ENCODE results near the gene NLE1.
"Not testable (repeated sequence)": the region's sequence is repeated elsewhere in the genome, so short reads cannot be mapped to it uniquely, and the experiment has no call there.

The NLE1 gene

DNA sequence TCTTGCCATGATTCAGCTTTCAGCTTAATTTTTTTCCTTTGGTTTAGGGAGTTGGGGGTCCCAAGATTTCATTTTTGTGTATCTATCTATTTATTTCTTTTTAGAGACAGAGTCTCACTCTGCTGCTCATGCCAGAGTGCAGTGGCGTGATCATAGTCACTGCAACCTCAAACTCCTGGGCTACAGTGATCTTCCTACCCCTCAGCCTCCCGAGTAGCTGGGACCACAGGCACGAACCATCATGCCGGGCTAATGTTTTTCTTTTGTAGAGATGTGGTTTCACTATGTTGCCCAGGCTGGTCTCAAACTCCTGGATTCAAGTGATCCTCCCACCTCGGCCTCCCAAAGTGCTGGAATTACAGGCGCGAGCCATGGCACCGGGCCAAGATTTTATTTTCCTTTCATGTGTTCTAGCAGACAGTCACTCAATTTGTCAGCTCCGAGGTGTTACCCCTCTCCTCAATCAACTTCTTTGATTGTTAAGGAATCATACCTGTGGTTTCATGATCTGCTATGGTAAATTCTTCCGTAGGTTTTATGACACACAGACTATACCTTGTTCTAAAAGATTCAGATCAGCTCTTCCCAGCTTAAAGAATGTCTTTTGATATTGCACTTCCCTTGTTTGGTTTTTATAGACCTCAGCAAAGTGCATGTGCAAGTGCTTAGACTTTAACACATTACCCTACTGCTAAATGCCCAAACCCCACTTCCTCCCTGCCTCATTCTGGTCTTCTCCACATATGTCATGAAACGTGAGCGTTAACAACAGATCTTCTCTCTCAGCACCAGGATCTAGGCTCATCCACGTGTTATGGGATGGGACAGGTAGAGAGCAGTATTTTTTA, 18.5 kb upstream of the NLE1 start:
- TF ChIP-seq TAF1 (IDR thresholded peaks at IDR 0.05; ENCODE audit: borderline replicate concordance, low read depth, low read length) (no peak), POLR2AphosphoS5 (IDR thresholded peaks at IDR 0.05; ENCODE audit: low read depth, low read length) (no peak)
- DNase-seq (ENCODE audit: insufficient read length), result no peak
- no peak for FAIRE-seq

GRCh38 chr17:35159940-35160339, 17.8 kb upstream of the NLE1 start:
- TF ChIP-seq TAF1 (IDR thresholded peaks at IDR 0.05; ENCODE audit: borderline replicate concordance, low read depth, low read length), result no peak
- no peak for TF ChIP-seq POLR2A (IDR thresholded peaks at IDR 0.05; ENCODE audit: low read depth, low read length)
- no peak for TF ChIP-seq POLR2AphosphoS5 (IDR thresholded peaks at IDR 0.05; ENCODE audit: low read depth, low read length)
- DNase-seq (ENCODE audit: insufficient read length) (no peak), FAIRE-seq (no peak)

DNA sequence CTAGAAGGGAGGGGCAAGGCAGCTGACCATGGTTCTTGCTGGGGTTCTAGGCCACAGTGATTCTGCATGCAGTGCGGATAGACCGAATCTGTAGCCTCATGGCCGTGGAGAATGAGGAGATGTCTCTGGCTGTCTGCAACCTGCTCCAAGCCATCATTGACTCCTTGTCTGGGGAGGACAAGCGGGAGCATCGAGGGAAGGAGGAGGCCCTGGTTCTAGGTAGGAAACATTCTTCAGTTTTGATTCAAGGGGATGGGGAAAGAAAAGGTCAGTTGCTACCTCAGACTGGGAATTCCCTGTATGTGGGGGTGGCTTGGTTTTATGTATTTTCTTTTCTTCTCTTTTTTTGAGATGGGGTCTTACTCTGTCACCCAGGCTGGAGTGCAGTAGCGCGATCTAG, 13.1 kb upstream of the NLE1 start:
- no peak for TF ChIP-seq POLR2A (IDR thresholded peaks at IDR 0.05; ENCODE audit: low read depth, low read length)
- no peak for TF ChIP-seq POLR2AphosphoS5 (IDR thresholded peaks at IDR 0.05; ENCODE audit: low read depth, low read length)
- TF ChIP-seq TAF1 (IDR thresholded peaks at IDR 0.05; ENCODE audit: borderline replicate concordance, low read depth, low read length), result no peak
- FAIRE-seq (no peak), DNase-seq (ENCODE audit: insufficient read length) (no peak)

DNA sequence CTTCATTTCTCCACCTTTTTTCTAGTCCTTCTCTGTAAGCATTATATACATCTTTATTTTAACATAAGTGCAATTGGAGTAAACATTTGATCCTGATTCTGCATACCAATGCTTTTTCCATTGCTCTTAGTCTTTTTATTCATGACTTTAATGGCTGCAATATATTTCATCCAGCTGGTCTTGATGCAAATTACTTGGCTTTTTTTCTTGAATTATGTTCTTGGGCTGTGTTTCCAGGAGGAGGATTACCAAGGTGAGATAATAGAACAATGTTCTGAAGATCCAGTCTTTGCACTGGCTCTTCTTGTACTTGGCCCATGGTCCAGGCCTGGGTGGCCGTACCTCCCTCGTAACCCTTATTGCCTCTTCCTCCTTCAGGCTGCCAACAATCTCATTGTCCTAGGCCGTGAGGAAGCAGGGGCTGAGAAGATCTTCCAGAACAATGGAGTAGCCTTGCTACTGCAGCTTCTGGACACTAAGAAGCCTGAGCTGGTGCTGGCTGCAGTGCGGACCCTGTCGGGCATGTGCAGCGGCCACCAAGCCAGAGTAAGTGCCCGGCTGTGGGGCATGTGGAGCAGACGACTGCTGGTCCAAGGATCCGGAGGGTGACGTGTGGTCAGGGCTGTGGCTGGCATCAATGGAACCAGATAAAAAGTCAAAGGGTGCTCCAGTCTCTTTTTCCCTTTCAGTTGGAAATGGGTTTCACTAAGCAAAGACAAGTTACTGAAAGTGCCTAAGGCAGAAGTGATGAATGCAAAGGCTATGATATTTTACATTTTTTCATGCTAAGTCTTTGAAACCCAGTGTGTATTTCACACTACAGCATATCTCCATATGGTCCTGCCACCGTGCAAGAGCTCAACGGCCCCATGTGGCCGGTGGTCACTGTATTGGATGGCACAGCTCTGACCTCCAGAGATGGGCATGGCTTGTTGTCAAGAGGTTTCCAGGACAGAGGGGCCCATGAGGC, 12.4 kb upstream of the NLE1 start:
- no peak for TF ChIP-seq POLR2AphosphoS5 (IDR thresholded peaks at IDR 0.05; ENCODE audit: low read depth, low read length)
- TF ChIP-seq TAF1 (IDR thresholded peaks at IDR 0.05; ENCODE audit: borderline replicate concordance, low read depth, low read length), result no peak
- no peak for TF ChIP-seq POLR2A (IDR thresholded peaks at IDR 0.05; ENCODE audit: low read depth, low read length)
- FAIRE-seq (no peak), DNase-seq (ENCODE audit: insufficient read length) (no peak)

GRCh38 chr17:35152421-35153140, 10.5 kb upstream of the NLE1 start:
- FAIRE-seq (no peak), DNase-seq (ENCODE audit: insufficient read length) (no peak)
- TF ChIP-seq TAF1 (IDR thresholded peaks at IDR 0.05; ENCODE audit: borderline replicate concordance, low read depth, low read length) (no peak), POLR2AphosphoS5 (IDR thresholded peaks at IDR 0.05; ENCODE audit: low read depth, low read length) (no peak), POLR2A (IDR thresholded peaks at IDR 0.05; ENCODE audit: low read depth, low read length) (no peak)

GRCh38 chr17:35151080-35151479, 9.0 kb upstream of the NLE1 start:
- not testable (repeated sequence) for FAIRE-seq; DNase-seq (ENCODE audit: insufficient read length)

DNA sequence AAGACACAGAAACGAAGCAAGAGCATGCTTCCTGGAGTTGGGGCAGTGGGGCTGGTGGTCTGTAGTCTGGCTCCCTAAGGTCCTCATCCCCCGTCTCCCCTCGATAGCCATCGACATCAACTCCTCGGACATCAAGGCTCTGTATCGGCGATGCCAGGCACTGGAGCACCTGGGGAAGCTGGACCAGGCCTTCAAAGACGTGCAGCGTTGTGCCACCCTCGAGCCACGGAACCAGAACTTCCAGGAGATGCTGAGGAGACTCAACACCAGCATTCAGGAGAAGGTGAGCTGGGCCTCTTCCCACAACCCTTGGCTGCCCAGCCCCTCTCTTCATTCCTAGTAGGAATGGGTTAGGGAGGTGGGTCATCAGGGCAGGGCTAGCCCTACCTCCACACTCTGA, 7.8 kb upstream of the NLE1 start:
- TF ChIP-seq POLR2A (IDR thresholded peaks at IDR 0.05; ENCODE audit: low read depth, low read length) (no peak), POLR2AphosphoS5 (IDR thresholded peaks at IDR 0.05; ENCODE audit: low read depth, low read length) (no peak), TAF1 (IDR thresholded peaks at IDR 0.05; ENCODE audit: borderline replicate concordance, low read depth, low read length) (no peak)
- FAIRE-seq, result no peak
- DNase-seq (ENCODE audit: insufficient read length), result no peak

- FAIRE-seq, result no peak
- TF ChIP-seq POLR2AphosphoS5 (IDR thresholded peaks at IDR 0.05; ENCODE audit: low read depth, low read length), result no peak
- no peak for TF ChIP-seq TAF1 (IDR thresholded peaks at IDR 0.05; ENCODE audit: borderline replicate concordance, low read depth, low read length)
- TF ChIP-seq POLR2A (IDR thresholded peaks at IDR 0.05; ENCODE audit: low read depth, low read length), result no peak
- DNase-seq (ENCODE audit: insufficient read length), result no peak
These were observed 6.0 kb upstream of the NLE1 start for GRCh38 chr17:35148144-35148543.

- TF ChIP-seq TAF1 (IDR thresholded peaks at IDR 0.05; ENCODE audit: borderline replicate concordance, low read depth, low read length) (no peak), POLR2AphosphoS5 (IDR thresholded peaks at IDR 0.05; ENCODE audit: low read depth, low read length) (no peak), POLR2A (IDR thresholded peaks at IDR 0.05; ENCODE audit: low read depth, low read length) (no peak)
- no peak for DNase-seq (ENCODE audit: insufficient read length)
- FAIRE-seq, result no peak
These were observed 5.3 kb upstream of the NLE1 start, which contains the start of gene UNC45B for GRCh38 chr17:35147375-35147905. TSS of gene UNC45B (plus strand) at chr17:35147817. CDS start at chr17:35148264, 447 bp downstream.

GRCh38 chr17:35146214-35146833, 4.2 kb upstream of the NLE1 start:
- no peak for FAIRE-seq
- TF ChIP-seq POLR2A (IDR thresholded peaks at IDR 0.05; ENCODE audit: low read depth, low read length) (no peak), POLR2AphosphoS5 (IDR thresholded peaks at IDR 0.05; ENCODE audit: low read depth, low read length) (no peak), TAF1 (IDR thresholded peaks at IDR 0.05; ENCODE audit: borderline replicate concordance, low read depth, low read length) (no peak)
- no peak for DNase-seq (ENCODE audit: insufficient read length)
